B cell (primary cell): ENCODE results near the gene PSME2. TPM values are rescaled to one million over a fixed set of nuclear protein-coding genes. Genes with fewer than 3 reads are reported as not detected.

Source experiments
- ATAC-seq: fragments of 200-7000 bp; cut with Tn5 transposase; one replicate; pipeline ENCODE4 v1.10.0; 2021; ENCODE audit warnings: low read depth, mild to moderate bottlenecking, moderate number of reproducible peaks, moderate library complexity
- CTCF ChIA-PET: fragments of 350-600 bp; sonication (Branson Sonifier 250); formaldehyde crosslinking; loops from one replicate; lab custom pipeline; 2021; ENCODE audit warnings: antibody characterized with exemption, inconsistent platforms; lab: Charles Lee
- POLR2A ChIA-PET: fragments of 350-600 bp; sonication (Branson Sonifier 250); formaldehyde crosslinking; loops from one replicate; lab custom pipeline; 2021; ENCODE audit warnings: antibody characterized with exemption; lab: Charles Lee
- DNase-seq: peaks from one replicate; pipeline ENCODE4 v3.0.0; 2013
- H2AFZ ChIP-seq: 2 replicates; pipeline ENCODE4 v1.6.1; 2012; ENCODE audit warnings: mild to moderate bottlenecking, low read depth, low read length; ENCODE audit not compliant: insufficient read depth, poor library complexity, severe bottlenecking
- H3K27ac ChIP-seq, 2 donors: 1 replicate in 1 of 2; 2 replicates in 1 of 2; pipeline ENCODE4 v1.5.1; 2012 to 2013; ENCODE audit warnings: low read length in 2 of 2, mild to moderate bottlenecking in 2 of 2, moderate library complexity in 1 of 2
- H3K27me3 ChIP-seq, 4 experiments: fragments of 200-600 bp in 1 of 4; sonication (generic) in 1 of 4; replicated peaks in 1 of 4; 1 replicate in 2 of 4; 2 replicates in 2 of 4; pipeline versions ENCODE4 v1.6.1 to v1.7.0; 2013 to 2016; ENCODE audit warnings: low read length in 3 of 4, mild to moderate bottlenecking in 2 of 4, mixed read lengths in 1 of 4, moderate library complexity in 1 of 4; ENCODE audit not compliant: insufficient read depth in 4 of 4, control insufficient read depth in 3 of 4; ENCODE audit errors: control extremely low read depth in 1 of 4
- H3K36me3 ChIP-seq, 2 experiments: replicated peaks in 1 of 2; 1 replicate in 1 of 2; 2 replicates in 1 of 2; pipeline versions ENCODE4 v1.6.1 to v1.7.1; 2013; ENCODE audit warnings: low read length in 1 of 2; ENCODE audit not compliant: insufficient read depth in 2 of 2, control insufficient read depth in 1 of 2; ENCODE audit errors: control extremely low read depth in 1 of 2, extremely low read depth in 1 of 2
- H3K4me1 ChIP-seq, 2 donors: fragments of 200-600 bp in 1 of 2; sonication (generic) in 1 of 2; 1 replicate in 1 of 2; 2 replicates in 1 of 2; pipeline versions ENCODE4 v1.5.1 to v1.6.1; 2013 to 2017; ENCODE audit warnings: low read length in 2 of 2; ENCODE audit not compliant: control insufficient read depth in 2 of 2, insufficient read depth in 2 of 2
- H3K4me2 ChIP-seq: replicated peaks from 2 replicates; pipeline ENCODE3; 2012; ENCODE audit warnings: mild to moderate bottlenecking, low read depth, low read length; ENCODE audit not compliant: poor library complexity, severe bottlenecking
- H3K4me3 ChIP-seq, 5 experiments: fragments of 200-600 bp in 1 of 5; sonication (generic) in 1 of 5; 1 replicate in 3 of 5; 2 replicates in 2 of 5; pipeline versions ENCODE4 v1.5.1 to v1.7.0; 2011 to 2016; ENCODE audit warnings: low read length in 4 of 5, mild to moderate bottlenecking in 4 of 5, low read depth in 2 of 5, control low read depth in 1 of 5, moderate library complexity in 1 of 5; ENCODE audit not compliant: insufficient read depth in 1 of 5; ENCODE audit errors: control extremely low read depth in 1 of 5, extremely low read depth in 1 of 5
- H3K79me2 ChIP-seq: fragments of 200-600 bp; sonication (generic); one replicate; pipeline ENCODE4 v1.6.0; 2016; ENCODE audit warnings: low read length; ENCODE audit not compliant: control insufficient read depth, insufficient read depth
- H3K9ac ChIP-seq: fragments of 200-600 bp; sonication (generic); 2 replicates; pipeline ENCODE4 v1.6.1; 2017; ENCODE audit warnings: mild to moderate bottlenecking, low read length, moderate library complexity
- H3K9me3 ChIP-seq, 3 donors: one replicate each; pipeline versions ENCODE4 v1.6.1 to v1.7.1; 2013; ENCODE audit warnings: low read length in 2 of 3; ENCODE audit not compliant: control insufficient read depth in 2 of 3, insufficient read depth in 1 of 3; ENCODE audit errors: control extremely low read depth in 1 of 3
- H4K20me1 ChIP-seq: 2 replicates; pipeline ENCODE4 v1.6.0; 2012; ENCODE audit warnings: mild to moderate bottlenecking, low read length; ENCODE audit not compliant: insufficient read depth, control insufficient read depth, poor library complexity, severe bottlenecking
- H3K27ac Mint-ChIP-seq: one replicate; pipeline ENCODE4 v1.8.0; 2021; ENCODE audit warnings: mixed read lengths
- H3K27me3 Mint-ChIP-seq: one replicate; pipeline ENCODE4 v1.8.0; 2021; ENCODE audit warnings: mixed read lengths
- H3K4me1 Mint-ChIP-seq: one replicate; pipeline ENCODE4 v1.8.0; 2021; ENCODE audit warnings: mixed read lengths
- H3K4me3 Mint-ChIP-seq: one replicate; pipeline ENCODE4 v1.8.0; 2021; ENCODE audit warnings: mixed read lengths
- H3K9me3 Mint-ChIP-seq: one replicate; pipeline ENCODE4 v1.8.0; 2022; ENCODE audit warnings: mixed read lengths; ENCODE audit not compliant: insufficient read depth
- EZH2 ChIP-seq: IDR thresholded peaks from 2 replicates; pipeline ENCODE4 v1.6.1; 2012; ENCODE audit warnings: borderline replicate concordance, low read depth, mild to moderate bottlenecking, moderate library complexity, low read length; ENCODE audit not compliant: insufficient read depth, poor library complexity, severe bottlenecking
- WGBS: methylation state at CpG from one replicate; pipeline ENCODE4 v1.1.5; 2013; ENCODE audit warnings: missing lambda C conversion rate; ENCODE audit not compliant: insufficient coverage; 5-methylcytosine and 5-hydroxymethylcytosine counted together
- intact Hi-C: fragments of 100-400 bp; cut with micrococcal nuclease; formaldehyde crosslinking; loops from one replicate; pipeline ENCODE4 v1.10.0; 2022
- polyA plus RNA-seq: library from polyadenylated mRNA; depleted of rRNA; stranded (reverse); fragments of >200 nt; gene quantifications from 2 replicates; pipeline ENCODE4 v1.2.3, GENCODE V29; 2012
- total RNA-seq, 2 donors: library from RNA; stranded (reverse); fragments of 120-200 nt in 1 of 2; gene quantifications; 1 replicate in 1 of 2; 2 replicates in 1 of 2; pipeline versions ENCODE4 v1.2.3 to v1.2.4, GENCODE V29; 2013 to 2022
- TF ChIP-seq, protein P1 (sequence below): fragments of 200-600 bp; IDR thresholded peaks from one replicate; pipeline ENCODE4 v1.8.0; 2022; ENCODE audit warnings: antibody characterized with exemption, mild to moderate bottlenecking

Gene PSME2
- total and polyA plus RNA-seq, 2 donors (not counting 1 experiment from before 2014, with no cell fraction given) = 126 to 141 TPM

DNA sequence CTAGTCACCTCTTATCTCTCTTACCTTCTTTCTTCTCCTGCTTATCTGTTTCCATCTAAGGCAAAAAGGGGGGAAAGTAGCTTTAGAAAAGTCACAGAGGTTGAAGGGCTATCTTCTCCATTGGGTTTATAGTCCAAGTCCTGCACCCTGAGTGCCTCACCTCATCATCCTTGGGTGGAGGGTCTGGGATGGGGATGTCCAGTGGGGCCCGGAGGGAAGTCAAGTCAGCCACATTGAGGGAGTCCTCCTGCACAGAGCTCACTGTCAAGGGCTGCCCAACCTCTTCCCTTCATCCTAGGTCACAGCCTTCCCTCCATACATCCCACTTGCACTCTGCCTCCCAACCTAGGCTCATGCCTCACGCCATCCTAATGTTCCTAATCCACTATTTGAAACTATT lies 1.2 kb downstream of the PSME2 start:
- WGBS = 80% methylated on average over 1 of the region's 2 CpGs
- Histone ChIP-seq H3K9me3 (no peaks in the 10 kb centered on the region), H4K20me1 (peaks cover 35% of the 10 kb centered on the region), H3K79me2 (peaks cover 74% of the 10 kb centered on the region), H3K9ac (peak overlapping the region; percentile 83), H3K27ac (peak overlapping the region in 1 of 2 donors; percentile 90), H3K4me2 (peak overlapping the region; percentile 90), H3K27me3 (no peaks in the 10 kb centered on the region), H3K4me3 (peak overlapping the region in 1 of 5 experiments; percentile 92), H2AFZ (no peak overlapping the region), H3K36me3 (peaks cover 0 to 39% of the 10 kb centered on the region in 2 experiments), H3K4me1 (peaks cover 30 to 48% of the 10 kb centered on the region in 2 donors)
- peaks cover 62% of the 10 kb centered on the region for H3K4me1 Mint-ChIP-seq
- DNase-seq (no peak), ATAC-seq (no peak)
- H3K9me3 Mint-ChIP-seq = no peaks in the 10 kb centered on the region
- intact Hi-C loops = loop anchor here (5.0 to 10.0 kb wide), 3 partner anchors 130 to 1050 kb away; partner anchors contain the start of genes ACIN1, C14orf119, PPP1R3E and RABGGTA
- no peaks in the 10 kb centered on the region for H3K27me3 Mint-ChIP-seq
- H3K4me3 Mint-ChIP-seq = peak overlapping the region; percentile 95
- TF ChIP-seq EZH2 = no peak
- TF ChIP-seq, protein P1, sequence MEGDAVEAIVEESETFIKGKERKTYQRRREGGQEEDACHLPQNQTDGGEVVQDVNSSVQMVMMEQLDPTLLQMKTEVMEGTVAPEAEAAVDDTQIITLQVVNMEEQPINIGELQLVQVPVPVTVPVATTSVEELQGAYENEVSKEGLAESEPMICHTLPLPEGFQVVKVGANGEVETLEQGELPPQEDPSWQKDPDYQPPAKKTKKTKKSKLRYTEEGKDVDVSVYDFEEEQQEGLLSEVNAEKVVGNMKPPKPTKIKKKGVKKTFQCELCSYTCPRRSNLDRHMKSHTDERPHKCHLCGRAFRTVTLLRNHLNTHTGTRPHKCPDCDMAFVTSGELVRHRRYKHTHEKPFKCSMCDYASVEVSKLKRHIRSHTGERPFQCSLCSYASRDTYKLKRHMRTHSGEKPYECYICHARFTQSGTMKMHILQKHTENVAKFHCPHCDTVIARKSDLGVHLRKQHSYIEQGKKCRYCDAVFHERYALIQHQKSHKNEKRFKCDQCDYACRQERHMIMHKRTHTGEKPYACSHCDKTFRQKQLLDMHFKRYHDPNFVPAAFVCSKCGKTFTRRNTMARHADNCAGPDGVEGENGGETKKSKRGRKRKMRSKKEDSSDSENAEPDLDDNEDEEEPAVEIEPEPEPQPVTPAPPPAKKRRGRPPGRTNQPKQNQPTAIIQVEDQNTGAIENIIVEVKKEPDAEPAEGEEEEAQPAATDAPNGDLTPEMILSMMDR = no peak
- H3K27ac Mint-ChIP-seq = peak overlapping the region; percentile 95
- ChIA-PET POLR2A (interaction anchor here (2.2 to 4.1 kb wide), 2 partner anchors 9 to 15 kb away, joined by 17 to 43 read pairs; partner anchors contain the start of genes IRF9 and PSME1), CTCF (interaction anchor here (1.1 to 6.2 kb wide), 7 partner anchors 10 to 39 kb away, joined by 3 to 62 read pairs (median 7); partner anchors contain the start of genes DCAF11, IRF9 and NRL)

DNA sequence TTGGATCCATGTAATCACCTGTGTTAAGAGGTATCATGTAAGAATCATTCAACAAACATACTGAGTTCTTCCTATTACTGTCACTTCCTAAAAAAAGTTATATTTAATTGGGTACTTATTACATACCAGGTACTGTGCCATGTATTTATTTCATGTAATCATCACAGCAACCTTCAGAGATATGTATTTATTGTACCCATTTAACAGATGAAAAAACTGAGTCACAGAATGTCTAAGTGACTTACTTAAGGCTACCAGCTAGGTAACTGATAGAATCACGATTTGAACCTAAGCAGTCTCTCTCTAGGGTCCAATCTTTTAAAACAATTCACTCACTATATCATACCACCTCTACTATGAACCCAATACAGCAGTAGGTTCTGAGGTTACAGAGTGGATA lies 2.0 kb downstream of the PSME2 start:
- Histone ChIP-seq H4K20me1 (peaks cover 28% of the 10 kb centered on the region), H3K9me3 (no peaks in the 10 kb centered on the region), H2AFZ (no peak overlapping the region), H3K9ac (no peak overlapping the region), H3K4me2 (no peak overlapping the region), H3K27ac (peak overlapping the region in 1 of 2 donors; percentile 13), H3K27me3 (no peaks in the 10 kb centered on the region), H3K4me3 (no peak overlapping the region), H3K4me1 (peaks cover 30 to 48% of the 10 kb centered on the region in 2 donors), H3K79me2 (peaks cover 69% of the 10 kb centered on the region), H3K36me3 (peaks cover 0 to 36% of the 10 kb centered on the region in 2 experiments)
- DNase-seq (no peak), ATAC-seq (no peak)
- ChIA-PET CTCF (interaction anchor here (1.4 to 6.2 kb wide), 3 partner anchors 16 to 34 kb away, joined by 6 to 62 read pairs (median 8); partner anchors contain the start of genes DCAF11, IRF9 and NRL), POLR2A (no interaction called here)
- Mint-ChIP-seq H3K9me3 (no peaks in the 10 kb centered on the region), H3K27ac (no peak overlapping the region), H3K4me3 (peak overlapping the region; percentile 41), H3K4me1 (peaks cover 64% of the 10 kb centered on the region), H3K27me3 (no peaks in the 10 kb centered on the region)
- intact Hi-C loops = loop anchor here (5.0 to 10.0 kb wide), 3 partner anchors 130 to 1050 kb away; partner anchors contain the start of genes ACIN1, C14orf119, NFATC4 and RABGGTA
- TF ChIP-seq EZH2 = no peak
- TF ChIP-seq, protein P1 = no peak
- WGBS = no CpG with 5 or more reads among the region's 1 CpG
